Measurements from ENCODE around the gene AUNIP. TPM values are rescaled to one million over a fixed set of nuclear protein-coding genes. Genes with fewer than 3 reads are reported as not detected.

Gene AUNIP
- total and polyA plus RNA-seq, 12 donors: 0.04 to 0.25 (median 0.21) TPM; not detected in 9

DNA sequence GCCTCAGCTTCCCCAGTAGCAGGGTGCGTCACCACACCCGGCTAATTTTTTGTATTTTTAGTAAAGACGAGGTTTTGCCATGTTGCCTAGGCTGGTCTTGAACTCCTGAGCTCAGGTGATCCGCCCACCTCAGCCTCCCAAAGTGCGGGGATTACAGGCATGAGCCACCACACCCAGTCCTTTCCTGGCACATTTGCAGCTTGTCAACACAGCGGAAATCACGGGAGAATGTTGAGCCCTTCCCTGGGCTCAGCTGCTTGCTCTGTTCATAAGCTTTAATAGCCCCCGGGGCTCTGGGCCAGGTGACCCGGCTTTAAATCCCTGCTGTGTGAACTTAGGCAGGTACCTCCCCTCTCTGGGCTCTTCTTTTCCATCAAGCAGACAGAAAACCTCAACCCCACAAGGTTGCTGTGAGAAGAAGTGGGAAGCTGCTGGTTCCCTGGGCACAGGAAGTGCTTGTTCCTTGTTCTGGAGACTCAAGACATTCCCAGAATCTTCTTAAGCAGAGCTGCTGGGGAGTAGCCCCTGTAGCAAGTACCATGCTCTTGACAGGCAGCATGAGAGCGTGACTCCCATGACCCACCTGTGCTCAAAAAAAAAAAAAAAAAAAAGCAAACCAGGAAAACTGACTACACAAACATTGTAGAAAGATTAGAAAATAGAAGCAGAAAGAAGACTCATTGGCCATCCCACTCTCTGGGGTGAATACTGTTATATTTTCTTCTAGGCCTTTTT is 73.8 kb downstream of the AUNIP start:
- DNase-seq (no peak), ATAC-seq (no peak)
- peaks cover 2 to 49% (median 15%) of the 10 kb centered on the region in 9 donors for H3K4me1 ChIP-seq
- 82% methylated on average over 10 of the region's 10 CpGs for WGBS, 2 donors
- H3K27ac ChIP-seq: peak overlapping the region in 5 of 10 donors; percentile 37 to 56 (median 53)
- intact Hi-C loops (cut with DNase I): no loop called here
- H3K4me3 ChIP-seq: no peak overlapping the region
- H3K27me3 ChIP-seq: no peaks in the 10 kb centered on the region
- TF ChIP-seq, protein P1, sequence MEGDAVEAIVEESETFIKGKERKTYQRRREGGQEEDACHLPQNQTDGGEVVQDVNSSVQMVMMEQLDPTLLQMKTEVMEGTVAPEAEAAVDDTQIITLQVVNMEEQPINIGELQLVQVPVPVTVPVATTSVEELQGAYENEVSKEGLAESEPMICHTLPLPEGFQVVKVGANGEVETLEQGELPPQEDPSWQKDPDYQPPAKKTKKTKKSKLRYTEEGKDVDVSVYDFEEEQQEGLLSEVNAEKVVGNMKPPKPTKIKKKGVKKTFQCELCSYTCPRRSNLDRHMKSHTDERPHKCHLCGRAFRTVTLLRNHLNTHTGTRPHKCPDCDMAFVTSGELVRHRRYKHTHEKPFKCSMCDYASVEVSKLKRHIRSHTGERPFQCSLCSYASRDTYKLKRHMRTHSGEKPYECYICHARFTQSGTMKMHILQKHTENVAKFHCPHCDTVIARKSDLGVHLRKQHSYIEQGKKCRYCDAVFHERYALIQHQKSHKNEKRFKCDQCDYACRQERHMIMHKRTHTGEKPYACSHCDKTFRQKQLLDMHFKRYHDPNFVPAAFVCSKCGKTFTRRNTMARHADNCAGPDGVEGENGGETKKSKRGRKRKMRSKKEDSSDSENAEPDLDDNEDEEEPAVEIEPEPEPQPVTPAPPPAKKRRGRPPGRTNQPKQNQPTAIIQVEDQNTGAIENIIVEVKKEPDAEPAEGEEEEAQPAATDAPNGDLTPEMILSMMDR (IDR thresholded peaks at IDR 0.05): no peak
- H3K36me3 ChIP-seq: peaks cover 0 to 13% (median 0%) of the 10 kb centered on the region in 9 donors
- no peaks in the 10 kb centered on the region for H3K9me3 ChIP-seq

DNA sequence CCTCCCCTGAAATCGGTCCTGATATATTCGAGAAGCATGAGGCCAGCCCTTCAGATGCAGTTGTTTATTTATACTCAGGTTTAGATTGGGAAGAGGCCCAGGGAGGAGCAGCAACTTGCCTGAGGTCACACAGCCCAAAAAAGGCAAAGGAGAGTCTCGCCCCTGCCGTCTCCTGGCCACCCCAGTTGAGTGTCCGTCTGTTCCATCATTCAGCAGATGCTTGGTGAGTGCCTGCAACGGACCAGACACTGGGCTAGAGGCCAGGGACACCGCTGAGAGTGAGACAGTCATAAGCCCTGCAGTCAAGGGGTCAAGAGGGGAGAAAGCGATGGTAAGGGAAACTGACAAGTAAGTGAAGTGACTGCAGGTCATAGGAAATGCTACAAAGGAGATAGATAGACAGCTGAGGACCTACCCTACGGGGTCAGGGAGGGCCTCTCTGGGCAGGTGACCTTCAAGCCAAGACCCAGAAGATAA is 74.6 kb downstream of the AUNIP start:
- intact Hi-C loops (cut with DNase I): loop anchor here in 1 of 10 donors (5.0 kb wide), 1 partner anchor 42 kb away; no protein-coding TSS in a partner anchor
- Histone ChIP-seq H3K27ac (peak overlapping the region in 6 of 10 donors; percentile 15 to 56 (median 46)), H3K27me3 (no peaks in the 10 kb centered on the region), H3K4me1 (peaks cover 2 to 49% (median 15%) of the 10 kb centered on the region in 9 donors), H3K4me3 (no peak overlapping the region), H3K36me3 (peaks cover 0 to 13% (median 0%) of the 10 kb centered on the region in 9 donors), H3K9me3 (no peaks in the 10 kb centered on the region)
- ATAC-seq: peak; percentile 46 to 85 (median 73)
- 38 to 56% methylated on average over 9 of the region's 9 CpGs for WGBS, 2 donors
- TF ChIP-seq, protein P1 (IDR thresholded peaks at IDR 0.05): no peak
- DNase-seq: peak; percentile 69

Small RNA genes lying within 50 kb of the gene (microRNA-seq; reads per million reads assigned to microRNA genes)
- 0 to 0.51 reads per million in 2 donors for gene MIR3917

Other genes with a start within 250 kb of the AUNIP start
- gene MAN1C1, start 242.7 kb downstream of the AUNIP start, total RNA-seq: 10 to 100 TPM in 9 of 10 donors, 1 to 10 TPM in 1; 9.7 to 23.4 (median 14.2) TPM
- 10 to 100 TPM; 10.1 to 11.3 TPM for gene MAN1C1, start 242.7 kb downstream of the AUNIP start, polyA plus RNA-seq
- gene SELENON, start 59.3 kb downstream of the AUNIP start, total RNA-seq: 10 to 100 TPM; 32.5 to 75.1 (median 47.9) TPM
- 10 to 100 TPM; 36.4 to 37.2 TPM for gene SELENON, start 59.3 kb downstream of the AUNIP start, polyA plus RNA-seq
- gene MTFR1L, start 39.5 kb downstream of the AUNIP start, total RNA-seq: 100 to 1,000 TPM; 141 to 264 (median 226) TPM
- gene MTFR1L, start 39.5 kb downstream of the AUNIP start, polyA plus RNA-seq: 100 to 1,000 TPM in 1 of 2 donors, 10 to 100 TPM in 1; 91.1 to 176 TPM
- gene PAQR7, start 16.3 kb upstream of the AUNIP start, total RNA-seq: 1 to 10 TPM; 1.2 to 3.8 (median 2.2) TPM
- gene PAQR7, start 16.3 kb upstream of the AUNIP start, polyA plus RNA-seq: 1 to 10 TPM; 1.2 to 1.4 TPM
- 10 to 100 TPM; 16.0 to 85.7 (median 48.7) TPM for gene STMN1, start 47.0 kb upstream of the AUNIP start, total RNA-seq
- gene STMN1, start 47.0 kb upstream of the AUNIP start, polyA plus RNA-seq: 10 to 100 TPM; 16.2 to 49.9 TPM
- 10 to 100 TPM in 6 of 10 donors, 1 to 10 TPM in 4; 7.5 to 19.3 (median 12.4) TPM for gene PAFAH2, start 138.6 kb upstream of the AUNIP start, total RNA-seq
- gene PAFAH2, start 138.6 kb upstream of the AUNIP start, polyA plus RNA-seq: 1 to 10 TPM; 3.4 to 7.1 TPM
- 10 to 100 TPM in 5 of 10 donors, 1 to 10 TPM in 5; 1.1 to 17.0 (median 9.1) TPM for gene EXTL1, start 162.3 kb upstream of the AUNIP start, total RNA-seq
- gene EXTL1, start 162.3 kb upstream of the AUNIP start, polyA plus RNA-seq: 1 to 10 TPM in 1 of 2 donors, under 1 TPM in 1; 0.91 to 5.3 TPM
- 10 to 100 TPM in 3 of 10 donors, 1 to 10 TPM in 7; 2.6 to 14.4 (median 8.9) TPM for gene SLC30A2, start 186.7 kb upstream of the AUNIP start, total RNA-seq
- 1 to 10 TPM in 1 of 2 donors, under 1 TPM in 1; 0.97 to 3.6 TPM for gene SLC30A2, start 186.7 kb upstream of the AUNIP start, polyA plus RNA-seq
- 100 to 1,000 TPM; 191 to 415 (median 222) TPM for gene TRIM63, start 208.2 kb upstream of the AUNIP start, total RNA-seq
- gene TRIM63, start 208.2 kb upstream of the AUNIP start, polyA plus RNA-seq: 100 to 1,000 TPM; 194 to 305 TPM